Measurements from ENCODE around the gene UVSSA. TPM values are rescaled to one million over a fixed set of nuclear protein-coding genes. Genes with fewer than 3 reads are reported as not detected.
A peak's percentile ranks its signal among the peaks of the same experiment; 100 is the strongest.

UVSSA gene
- total RNA-seq, 1 donor from 2014 or later, result 22.1 TPM

GRCh38 chr4:1307951-1308735 is 38.9 kb upstream of the UVSSA start:
- Mint-ChIP-seq H3K4me3 (ENCODE audit: unreplicated experiment) (peak overlapping the region; percentile 81), H3K4me1 (ENCODE audit: unreplicated experiment) (peaks cover 21% of the 10 kb centered on the region), H3K27ac (ENCODE audit: unreplicated experiment) (no peak overlapping the region), H3K9me3 (ENCODE audit: unreplicated experiment) (no peaks in the 10 kb centered on the region), H3K36me3 (ENCODE audit: low read depth, unreplicated experiment) (peaks cover 23% of the 10 kb centered on the region), H3K27me3 (ENCODE audit: unreplicated experiment) (peaks cover 5% of the 10 kb centered on the region)
- no peak for TF ChIP-seq CTCF (IDR thresholded peaks at IDR 0.05; ENCODE audit: unreplicated experiment)
- DNase-seq (ENCODE audit: low spot score), result no peak

- Mint-ChIP-seq H3K27ac (ENCODE audit: unreplicated experiment) (peak overlapping the region; percentile 85), H3K4me3 (ENCODE audit: unreplicated experiment) (peak overlapping the region; percentile 81), H3K4me1 (ENCODE audit: unreplicated experiment) (peaks cover 21% of the 10 kb centered on the region), H3K9me3 (ENCODE audit: unreplicated experiment) (no peaks in the 10 kb centered on the region), H3K36me3 (ENCODE audit: low read depth, unreplicated experiment) (peaks cover 31% of the 10 kb centered on the region), H3K27me3 (ENCODE audit: unreplicated experiment) (peaks cover 5% of the 10 kb centered on the region)
- peak; percentile 77 for DNase-seq (ENCODE audit: low spot score)
- no peak for TF ChIP-seq CTCF (IDR thresholded peaks at IDR 0.05; ENCODE audit: unreplicated experiment)
Measured at GRCh38 chr4:1309261-1310010, 37.6 kb upstream of the UVSSA start.

GRCh38 chr4:1310031-1310795 is 36.8 kb upstream of the UVSSA start:
- H3K36me3 Mint-ChIP-seq (ENCODE audit: low read depth, unreplicated experiment), result peaks cover 38% of the 10 kb centered on the region
- no peak overlapping the region for H3K27ac Mint-ChIP-seq (ENCODE audit: unreplicated experiment)
- DNase-seq (ENCODE audit: low spot score), result no peak
- no peak overlapping the region for H3K4me3 Mint-ChIP-seq (ENCODE audit: unreplicated experiment)
- no peak for TF ChIP-seq CTCF (IDR thresholded peaks at IDR 0.05; ENCODE audit: unreplicated experiment)
- H3K4me1 Mint-ChIP-seq (ENCODE audit: unreplicated experiment), result peaks cover 21% of the 10 kb centered on the region
- H3K9me3 Mint-ChIP-seq (ENCODE audit: unreplicated experiment), result no peaks in the 10 kb centered on the region
- H3K27me3 Mint-ChIP-seq (ENCODE audit: unreplicated experiment), result peaks cover 7% of the 10 kb centered on the region

- Mint-ChIP-seq H3K9me3 (ENCODE audit: unreplicated experiment) (no peaks in the 10 kb centered on the region), H3K27me3 (ENCODE audit: unreplicated experiment) (peaks cover 7% of the 10 kb centered on the region), H3K27ac (ENCODE audit: unreplicated experiment) (peak overlapping the region; percentile 9), H3K36me3 (ENCODE audit: low read depth, unreplicated experiment) (peaks cover 39% of the 10 kb centered on the region), H3K4me1 (ENCODE audit: unreplicated experiment) (peaks cover 21% of the 10 kb centered on the region), H3K4me3 (ENCODE audit: unreplicated experiment) (peak overlapping the region; percentile 56)
- TF ChIP-seq CTCF (IDR thresholded peaks at IDR 0.05; ENCODE audit: unreplicated experiment), result no peak
- no peak for DNase-seq (ENCODE audit: low spot score)
Measured at GRCh38 chr4:1310796-1311631, 36.0 kb upstream of the UVSSA start.

Data from endothelial cell (in vitro differentiated cells).